Activated CD4-positive, alpha-beta T cell treated with anti-CD3 and anti-CD28 coated beads, Interleukin-10, Interleukin-2, amounts not matched to agents 100 ng/mL and 50 ng/mL, durations not matched to agents 16 hours and 8 hours (primary cell): ENCODE measurements around the gene ADAP2.
"Not testable (repeated sequence)": the region's sequence is repeated elsewhere in the genome, so short reads cannot be mapped to it uniquely, and the experiment has no call there.

Experiments used
- DNase-seq: peaks from one replicate; pipeline ENCODE4 v3.0.0-alpha.2; 2020

ADAP2 gene

DNA sequence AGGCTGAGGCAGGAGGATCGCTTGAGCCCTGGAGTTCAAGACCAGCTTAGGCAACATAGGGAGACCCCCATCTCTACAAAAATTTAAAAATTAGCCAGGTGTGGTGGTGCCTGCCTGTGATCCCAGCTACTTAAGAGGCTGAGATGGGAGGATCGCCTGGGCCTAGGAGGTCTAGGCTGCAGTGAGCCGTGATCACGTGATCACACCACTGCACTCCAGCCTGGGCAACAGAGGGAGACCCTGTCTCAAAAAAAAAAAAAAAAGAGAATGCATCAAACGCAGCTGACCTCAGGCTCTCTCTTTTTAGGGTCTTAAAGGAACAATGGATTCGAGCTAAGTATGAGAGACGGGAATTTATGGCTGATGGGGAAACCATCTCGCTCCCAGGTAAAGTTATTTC, 9.8 kb downstream of the ADAP2 start:
- not testable (repeated sequence) for DNase-seq

DNA sequence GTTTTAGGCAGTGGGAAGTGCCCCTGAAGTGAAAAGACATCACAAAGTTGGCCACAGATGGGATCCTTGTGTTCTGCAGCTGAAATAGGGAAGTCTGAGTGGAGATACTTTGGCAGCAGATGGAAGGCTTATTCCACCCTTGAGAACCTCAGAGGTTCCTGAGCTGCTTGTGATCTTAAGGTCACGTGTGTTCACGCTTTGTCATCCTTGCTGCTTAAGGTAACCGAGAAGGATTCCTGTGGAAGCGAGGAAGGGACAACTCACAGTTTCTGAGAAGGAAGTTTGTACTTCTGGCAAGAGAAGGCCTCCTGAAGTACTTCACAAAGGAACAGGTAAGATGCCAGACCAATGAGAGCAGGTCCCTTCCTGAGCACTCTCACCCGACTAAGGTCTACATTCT, 12.2 kb downstream of the ADAP2 start:
- DNase-seq: no peak

DNA sequence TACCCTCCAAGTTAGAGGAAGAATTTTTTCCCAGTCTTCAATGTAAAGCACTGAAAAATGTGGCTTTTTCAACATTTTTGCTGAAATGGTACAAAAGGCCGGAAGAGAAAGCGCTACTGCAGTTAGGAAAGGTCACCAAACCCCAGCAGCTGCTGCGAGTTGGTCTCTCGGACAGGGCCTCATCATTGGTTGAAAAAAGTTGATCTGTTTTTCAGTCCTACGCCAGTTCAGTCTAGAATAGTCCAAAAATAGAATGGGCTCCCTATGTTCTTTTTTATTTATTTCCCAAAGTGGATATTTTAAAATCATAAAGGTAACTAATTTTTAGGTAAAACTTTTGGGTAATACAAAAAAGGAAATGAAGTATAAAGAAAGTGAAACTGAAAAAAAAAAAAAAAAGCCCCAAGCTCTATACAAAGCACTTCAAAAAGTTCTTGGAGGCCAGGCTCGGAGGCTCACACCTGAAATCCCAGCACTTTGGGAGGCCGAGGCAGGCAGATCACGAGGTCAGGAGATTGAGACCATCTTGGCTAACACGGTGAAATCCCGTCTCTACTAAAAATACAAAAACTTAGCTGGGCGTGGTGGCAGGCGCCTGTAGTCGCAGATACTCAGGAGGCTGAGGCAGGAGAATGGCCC, 17.4 kb downstream of the ADAP2 start:
- no peak for DNase-seq

DNA sequence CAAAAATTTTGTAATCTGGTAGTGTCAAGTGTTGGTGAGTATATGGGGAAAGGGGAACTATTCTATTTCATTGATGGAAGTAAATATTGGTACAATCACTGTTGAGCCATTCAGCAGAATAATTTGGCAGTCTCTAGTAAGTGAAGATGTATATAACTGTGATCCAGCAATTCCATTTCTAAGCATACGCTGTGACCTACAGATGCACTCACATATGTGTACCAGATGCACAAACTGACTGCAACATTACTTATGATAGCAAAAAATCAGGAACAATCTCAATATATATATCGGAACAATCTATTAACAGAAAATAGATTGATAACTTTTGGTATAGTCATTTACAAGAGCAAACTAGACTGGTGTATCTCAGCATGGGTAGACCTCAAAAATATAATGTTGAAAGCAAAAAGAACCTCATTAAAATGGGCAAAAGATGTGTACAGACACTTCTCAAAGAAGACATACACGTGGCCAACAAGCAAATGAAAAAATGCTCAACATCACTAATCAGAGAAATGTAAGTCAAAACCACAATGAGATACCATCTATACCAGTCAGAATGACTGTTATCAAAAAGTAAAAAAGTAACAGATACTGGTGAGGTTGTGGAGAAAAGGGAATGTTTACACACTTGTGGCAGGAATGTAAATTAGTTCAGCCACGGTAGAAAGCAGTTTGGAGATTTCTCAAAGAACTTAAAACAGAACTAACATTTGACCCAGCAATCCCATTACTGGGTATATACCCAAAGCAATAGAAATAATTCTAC, 20.7 kb downstream of the ADAP2 start:
- peak; percentile 15 for DNase-seq

DNA sequence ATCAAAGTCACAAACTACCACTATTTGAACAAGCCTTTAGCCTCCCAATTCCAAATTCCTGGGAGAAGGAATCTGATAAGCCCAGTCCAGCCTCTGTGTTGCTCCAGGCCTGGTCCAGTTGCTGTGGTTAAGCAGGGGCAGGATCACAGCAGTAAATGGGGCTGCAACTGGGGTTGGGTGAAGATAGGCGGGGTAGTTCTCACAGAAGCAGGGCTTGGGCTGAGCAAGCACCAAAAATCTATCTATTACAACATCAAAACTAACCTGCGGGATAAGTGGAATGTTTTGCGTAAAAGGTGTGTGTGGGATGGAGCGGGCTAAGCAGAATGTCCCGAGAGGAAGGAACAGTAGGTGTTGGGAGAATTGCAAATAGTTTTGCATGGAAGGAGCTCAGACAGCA, 26.1 kb downstream of the ADAP2 start:
- no peak for DNase-seq

DNA sequence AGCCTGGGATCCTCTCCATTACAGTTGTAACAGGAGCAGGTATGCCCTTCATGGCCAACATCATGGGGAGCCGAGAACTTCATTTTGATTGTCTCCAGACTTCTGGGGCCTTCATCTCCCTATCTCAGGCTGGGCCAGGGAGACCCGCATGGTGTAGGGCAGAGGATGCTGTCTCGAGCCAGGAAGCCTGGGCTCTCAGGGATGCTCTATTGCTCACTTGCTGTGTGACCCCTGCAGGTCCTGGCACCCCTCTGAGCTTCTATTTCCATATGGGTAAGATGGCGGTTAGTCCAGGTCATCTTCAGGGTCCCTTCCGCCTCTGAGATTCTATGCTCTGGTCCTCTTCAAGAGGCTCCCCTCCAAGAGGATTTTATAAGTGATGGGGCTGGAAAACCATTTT, 28.4 kb downstream of the ADAP2 start:
- DNase-seq: no peak

DNA sequence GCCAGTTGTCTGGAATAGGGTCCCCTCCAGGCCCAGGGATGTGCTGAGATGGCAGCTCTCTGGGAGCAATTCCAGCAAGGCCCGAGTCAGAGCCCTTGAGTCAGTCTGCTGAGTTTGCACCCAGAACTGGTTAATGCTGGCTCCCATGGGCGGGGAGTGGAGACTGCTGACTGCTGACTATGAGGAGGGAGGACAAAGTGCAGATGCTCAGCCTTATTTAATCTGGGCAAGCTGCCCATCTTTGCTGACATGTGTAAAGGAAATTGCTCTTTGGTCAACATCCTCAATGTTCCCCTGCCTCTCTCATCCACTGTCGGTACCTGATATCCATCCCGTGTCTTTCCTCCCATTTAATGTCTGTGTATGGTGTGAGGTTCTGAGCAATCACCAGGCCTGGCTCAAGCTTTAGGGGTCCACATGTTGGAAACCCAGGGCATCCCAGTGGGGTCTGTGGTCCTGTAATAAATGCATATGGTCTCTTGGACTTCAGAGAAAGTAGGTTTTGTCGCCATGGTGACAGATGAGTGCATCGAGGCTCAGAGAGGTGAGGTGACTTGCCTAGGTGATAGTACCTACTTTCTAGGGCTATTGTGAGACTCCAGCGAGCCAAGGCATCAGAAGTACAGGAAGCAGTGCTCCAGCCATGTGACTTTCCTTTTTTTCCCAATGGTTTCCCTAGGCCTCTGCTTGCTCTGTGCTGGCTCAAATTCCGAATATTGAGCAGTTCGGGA, 29.1 kb downstream of the ADAP2 start:
- no peak for DNase-seq

DNA sequence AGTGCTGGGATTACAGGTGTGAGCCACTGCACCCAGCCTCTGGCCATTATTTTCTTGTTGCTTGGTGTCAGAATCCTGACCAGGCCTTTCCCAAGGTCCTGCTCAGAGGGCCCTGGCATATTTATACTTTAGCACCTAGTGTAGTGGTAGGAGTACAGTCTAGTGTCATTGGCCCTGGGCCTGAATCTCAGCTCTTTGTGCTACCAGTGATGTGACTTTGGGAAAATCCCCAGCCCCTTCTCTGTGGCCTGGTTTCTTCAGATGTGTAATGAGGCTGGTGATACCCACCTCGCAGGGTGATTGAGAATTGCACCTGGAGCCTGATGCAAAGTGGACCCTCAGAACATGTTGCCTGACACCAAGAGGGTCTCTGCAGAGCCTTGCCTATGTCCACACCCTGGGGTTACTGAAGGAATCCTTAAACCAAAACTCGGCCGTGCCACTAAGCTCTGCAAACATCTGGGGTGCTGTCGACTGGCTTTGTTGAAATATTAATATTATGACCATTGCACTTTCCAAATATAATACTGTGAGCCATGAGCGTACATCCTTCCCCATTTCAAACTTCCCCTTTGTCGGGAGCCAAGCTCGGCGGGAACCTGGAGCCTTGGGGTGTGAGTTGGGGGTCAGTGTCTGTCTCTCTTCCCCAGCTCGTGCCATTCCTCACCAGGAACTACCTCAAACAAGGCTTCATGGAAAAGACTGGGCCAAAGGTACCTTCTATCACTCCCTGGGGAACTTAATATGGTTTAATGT, 31.1 kb downstream of the ADAP2 start:
- no peak for DNase-seq

DNA sequence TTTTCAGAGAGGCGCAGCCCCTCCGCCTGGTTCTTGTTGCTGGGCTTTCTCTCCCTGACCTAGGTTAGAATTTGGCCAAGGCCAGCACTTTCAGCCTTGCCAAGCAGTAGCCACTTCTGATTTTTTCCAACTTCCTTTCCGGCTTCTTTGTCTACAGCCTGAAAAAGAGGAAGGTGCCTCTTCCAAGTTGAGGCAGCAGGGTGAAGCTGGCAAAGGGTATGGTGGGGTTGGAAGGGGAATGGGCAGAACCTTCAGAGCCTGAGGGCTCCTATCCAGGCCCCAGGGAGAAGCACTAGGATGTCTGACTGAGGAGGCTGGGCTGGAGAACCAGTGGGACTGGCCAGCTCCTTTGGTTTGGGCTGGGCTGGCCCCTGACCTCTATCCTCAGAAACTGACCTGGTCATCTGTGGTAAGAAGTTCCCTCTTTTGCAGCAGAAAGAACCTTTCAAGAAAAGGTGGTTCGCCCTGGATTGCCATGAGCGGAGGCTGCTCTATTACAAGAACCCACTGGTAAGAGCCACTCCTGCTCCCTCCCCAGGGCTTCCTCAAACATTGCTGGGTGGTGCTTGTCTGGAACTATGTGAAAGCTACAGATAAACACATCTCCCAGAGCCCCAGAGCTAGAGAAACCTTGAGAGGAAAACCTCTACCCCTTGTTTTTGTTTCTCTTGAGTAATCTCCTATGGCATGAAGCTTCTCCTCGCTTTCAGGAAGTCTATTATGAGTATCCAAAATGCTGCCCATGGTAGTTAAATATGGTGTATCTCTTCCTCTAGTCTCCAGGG, 32.5 kb downstream of the ADAP2 start:
- no peak for DNase-seq

DNA sequence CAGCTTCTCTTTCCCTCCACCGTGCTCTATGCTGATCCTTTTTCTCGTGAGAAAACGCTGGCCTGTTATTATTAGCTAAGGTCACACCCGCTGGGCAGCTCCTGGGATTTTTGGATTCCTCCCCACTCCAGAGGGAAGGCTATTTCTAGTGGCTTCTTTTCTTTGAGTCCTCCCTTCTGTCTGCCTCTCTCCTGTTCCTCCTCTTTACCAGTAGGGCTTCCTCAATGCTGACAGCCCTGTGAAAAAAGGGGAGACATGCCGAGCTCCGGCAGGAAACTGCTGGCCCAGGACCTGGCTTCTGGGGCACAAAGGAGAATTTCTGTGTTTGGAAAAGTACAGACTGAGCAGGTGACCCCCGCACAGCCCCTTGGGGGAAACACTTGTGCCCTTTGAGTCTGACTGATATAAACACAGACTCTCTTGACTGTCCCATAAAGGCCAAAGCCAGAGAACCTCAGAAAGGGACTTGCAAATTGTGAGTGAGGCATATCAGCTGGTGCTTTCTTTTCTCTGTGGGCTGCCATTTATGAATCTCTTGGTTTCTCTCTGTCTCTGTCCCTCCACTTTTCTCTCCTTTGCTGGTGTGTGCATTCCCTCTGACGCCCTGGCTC, 35.1 kb downstream of the ADAP2 start:
- DNase-seq: no peak

DNA sequence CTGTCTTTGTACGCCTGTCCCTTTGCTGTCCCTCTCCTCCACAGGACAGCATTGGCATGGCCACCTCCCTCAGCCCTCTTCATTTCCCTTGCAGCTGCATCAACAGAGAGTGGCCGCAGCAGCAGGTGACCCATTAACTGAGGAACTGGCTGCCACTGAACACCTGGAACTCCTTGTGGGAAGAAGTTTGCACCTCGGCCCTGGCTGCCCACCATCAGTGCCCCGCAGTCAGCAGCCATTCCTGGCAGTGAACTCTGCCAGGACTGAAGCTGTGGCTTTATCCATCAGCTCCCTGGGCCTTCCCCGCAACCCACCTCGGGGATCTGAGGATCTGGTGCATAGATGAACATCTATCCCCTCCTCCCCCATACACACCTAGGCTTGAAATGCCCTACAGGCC, 36.0 kb downstream of the ADAP2 start:
- no peak for DNase-seq

DNA sequence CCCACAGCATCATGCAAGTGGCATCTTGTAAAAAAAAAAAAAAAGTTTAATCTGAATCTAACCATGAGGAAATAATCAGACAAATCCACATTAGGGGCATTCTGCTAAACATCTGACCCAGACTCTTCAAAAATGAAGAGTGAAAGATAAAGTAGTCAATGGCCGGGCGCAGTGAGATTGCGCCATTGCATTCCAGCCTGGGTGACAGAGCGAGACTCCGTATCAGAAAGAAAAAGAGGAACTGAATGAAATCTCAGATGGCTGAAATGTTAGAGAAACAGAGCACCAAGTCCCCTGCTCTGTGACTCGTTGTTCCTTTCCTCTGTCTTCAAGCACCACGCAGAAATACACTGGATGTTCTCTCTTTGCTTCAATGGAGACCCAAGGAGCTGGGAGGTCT, 36.4 kb downstream of the ADAP2 start:
- DNase-seq: no peak

DNA sequence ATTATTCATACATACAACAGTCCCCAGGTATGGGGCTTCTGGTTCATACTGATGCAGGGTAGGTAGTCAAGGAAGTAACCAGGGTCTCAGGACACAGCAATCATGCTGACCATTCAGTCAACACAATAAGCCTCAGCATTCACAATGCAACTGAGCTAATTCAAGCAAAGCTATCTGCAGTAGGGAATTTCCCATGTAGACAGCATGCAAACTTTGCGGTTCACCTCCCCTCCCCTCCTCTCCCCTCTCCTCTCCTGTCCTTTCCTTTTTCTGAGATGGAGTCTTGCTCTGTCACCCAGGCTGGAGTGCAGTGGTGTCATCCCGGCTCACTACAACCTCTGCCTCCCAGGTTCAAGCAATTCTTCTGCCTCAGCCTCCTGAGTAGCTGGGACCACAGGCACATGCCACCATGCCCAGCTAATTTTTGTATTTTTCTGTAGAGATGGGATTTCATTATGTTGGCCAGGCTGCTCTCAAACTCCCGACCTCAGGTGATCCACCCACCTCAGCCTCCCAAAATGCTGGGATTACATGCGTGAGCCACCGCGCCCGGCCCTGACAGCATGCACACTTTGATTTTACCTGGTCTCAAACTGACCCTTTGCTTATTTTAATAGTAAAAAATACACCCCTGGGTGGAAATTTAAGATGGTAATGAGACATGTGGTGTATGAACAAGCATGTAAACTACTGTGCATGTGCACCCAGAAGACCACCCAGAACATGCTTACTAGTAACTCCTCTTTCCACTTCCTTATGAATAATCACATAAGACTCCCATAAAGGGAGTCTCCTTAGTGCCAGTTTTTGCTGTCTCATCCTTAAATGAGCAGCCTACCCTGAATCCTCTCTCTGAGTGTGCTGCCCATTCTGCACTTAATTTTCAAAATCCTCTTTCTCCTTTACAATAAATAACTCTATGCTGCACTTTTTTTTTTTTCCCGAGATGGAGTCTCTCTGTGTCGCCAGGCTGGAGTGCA, 39.8 kb downstream of the ADAP2 start:
- DNase-seq: peak; percentile 42

DNA sequence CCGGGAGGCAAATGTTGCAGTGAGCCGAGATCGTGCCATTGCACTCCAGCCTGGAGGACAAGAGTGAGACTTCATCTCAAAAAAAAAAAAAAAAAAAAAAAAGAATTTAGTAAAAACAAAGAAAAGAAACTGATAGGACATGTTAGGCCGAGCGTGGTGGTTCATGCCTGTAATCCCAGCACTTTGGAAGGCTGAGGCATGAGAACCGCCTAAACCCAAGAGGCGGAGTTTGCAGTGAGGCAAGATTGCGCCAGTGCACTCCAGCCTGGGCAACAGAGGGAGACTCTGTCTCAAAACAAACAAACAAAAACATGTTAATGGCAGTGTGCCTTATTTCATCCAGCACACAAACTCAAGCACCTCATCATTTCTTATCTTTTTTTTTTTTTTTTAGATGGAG, 42.6 kb downstream of the ADAP2 start:
- not testable (repeated sequence) for DNase-seq

DNA sequence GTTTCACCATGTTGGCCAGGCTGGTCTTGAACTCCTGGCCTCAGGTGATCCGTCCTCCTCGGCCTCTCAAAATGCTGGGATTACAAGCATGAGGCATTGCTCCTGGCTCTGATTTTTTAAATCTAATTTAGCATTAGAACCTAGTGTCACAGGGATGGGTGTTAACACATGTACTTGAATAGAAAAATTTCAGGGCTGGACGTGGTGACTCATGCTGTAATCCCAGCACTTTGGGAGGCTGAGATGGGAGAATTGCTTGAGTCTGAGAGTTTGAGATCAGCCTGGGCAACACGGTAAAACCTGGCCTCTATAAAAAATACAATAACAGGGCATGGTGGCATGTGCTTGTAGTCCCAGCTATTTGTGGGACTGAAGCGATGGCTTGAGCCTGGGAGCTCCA, 43.1 kb downstream of the ADAP2 start:
- DNase-seq: no peak

DNA sequence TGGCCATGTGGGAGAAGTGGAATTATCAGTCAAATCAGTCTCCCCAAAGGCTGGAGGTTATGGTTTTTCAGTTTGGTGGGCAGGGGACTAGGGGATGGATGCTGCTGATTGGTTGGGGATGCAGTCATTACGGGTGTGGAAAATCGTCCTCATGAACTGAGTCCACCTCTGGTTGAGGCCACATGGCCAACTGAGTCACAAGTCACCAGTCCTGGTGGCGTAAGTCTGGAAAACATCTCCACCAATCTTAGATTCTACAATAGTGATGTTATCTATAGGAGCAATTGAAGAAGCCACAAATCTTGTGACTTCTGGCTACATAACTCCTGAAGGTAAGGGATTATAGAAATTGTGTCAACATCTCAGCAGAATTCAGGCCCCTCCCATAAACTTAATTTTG, 43.9 kb downstream of the ADAP2 start:
- DNase-seq: no peak

DNA sequence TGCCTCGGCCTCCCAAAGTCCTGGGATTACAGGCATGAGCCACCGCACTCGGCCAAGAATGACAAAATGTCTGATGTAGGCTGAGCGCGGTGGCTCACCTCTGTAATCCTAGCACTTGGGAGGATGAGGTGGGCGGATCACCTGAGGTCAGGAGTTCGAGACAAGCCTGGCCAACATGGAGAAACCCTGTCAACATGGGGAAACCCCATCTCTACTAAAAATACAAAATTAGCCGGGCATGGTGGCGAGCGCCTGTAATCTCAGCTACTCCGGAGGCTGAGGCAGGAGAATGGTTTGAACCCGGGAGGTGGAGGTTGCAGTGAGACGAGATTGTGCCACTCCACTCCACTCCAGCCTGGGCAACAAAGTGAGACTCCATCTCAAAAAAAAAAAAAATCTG, 46.2 kb downstream of the ADAP2 start:
- not testable (repeated sequence) for DNase-seq

DNA sequence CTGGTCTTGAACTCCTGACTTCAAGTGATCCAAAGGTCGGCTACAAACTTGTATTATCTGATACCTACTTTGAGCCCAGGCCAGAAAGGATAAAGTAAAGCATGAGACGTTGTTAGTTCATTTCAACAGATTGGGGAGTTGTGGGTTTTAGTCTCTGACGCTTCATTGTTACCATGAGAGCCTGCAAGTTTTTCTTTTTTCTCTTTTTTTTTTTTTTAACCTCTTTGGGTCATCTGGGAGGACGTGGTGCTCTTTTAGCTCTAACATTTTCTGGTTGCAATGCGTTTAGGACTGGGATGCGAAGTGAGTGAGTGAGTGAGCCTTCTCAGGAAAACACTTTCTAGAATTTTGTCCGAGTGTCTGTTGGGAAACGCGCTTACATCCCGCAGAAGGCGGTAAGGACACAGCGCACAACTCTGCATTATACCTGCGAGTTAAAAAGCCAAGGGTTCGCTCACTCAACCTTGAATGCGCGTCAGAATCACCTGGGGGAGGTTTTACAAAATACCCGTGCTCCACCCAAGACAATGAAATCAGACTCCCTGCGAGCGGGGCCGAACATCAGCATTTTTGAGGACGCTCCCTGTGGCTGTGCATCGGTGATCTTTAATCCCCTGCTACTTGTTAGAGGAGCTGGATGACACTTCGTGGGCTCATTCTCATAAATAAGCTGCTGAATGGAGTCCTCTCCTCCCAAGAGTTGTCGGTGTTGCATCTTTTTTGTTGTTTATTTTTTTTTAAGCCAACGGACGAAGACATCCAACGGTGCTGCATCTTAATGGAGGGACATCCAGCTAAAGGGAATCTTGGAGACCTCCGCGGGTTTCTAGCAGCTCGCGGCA, 48.5 kb downstream of the ADAP2 start:
- peak; percentile 22 for DNase-seq

DNA sequence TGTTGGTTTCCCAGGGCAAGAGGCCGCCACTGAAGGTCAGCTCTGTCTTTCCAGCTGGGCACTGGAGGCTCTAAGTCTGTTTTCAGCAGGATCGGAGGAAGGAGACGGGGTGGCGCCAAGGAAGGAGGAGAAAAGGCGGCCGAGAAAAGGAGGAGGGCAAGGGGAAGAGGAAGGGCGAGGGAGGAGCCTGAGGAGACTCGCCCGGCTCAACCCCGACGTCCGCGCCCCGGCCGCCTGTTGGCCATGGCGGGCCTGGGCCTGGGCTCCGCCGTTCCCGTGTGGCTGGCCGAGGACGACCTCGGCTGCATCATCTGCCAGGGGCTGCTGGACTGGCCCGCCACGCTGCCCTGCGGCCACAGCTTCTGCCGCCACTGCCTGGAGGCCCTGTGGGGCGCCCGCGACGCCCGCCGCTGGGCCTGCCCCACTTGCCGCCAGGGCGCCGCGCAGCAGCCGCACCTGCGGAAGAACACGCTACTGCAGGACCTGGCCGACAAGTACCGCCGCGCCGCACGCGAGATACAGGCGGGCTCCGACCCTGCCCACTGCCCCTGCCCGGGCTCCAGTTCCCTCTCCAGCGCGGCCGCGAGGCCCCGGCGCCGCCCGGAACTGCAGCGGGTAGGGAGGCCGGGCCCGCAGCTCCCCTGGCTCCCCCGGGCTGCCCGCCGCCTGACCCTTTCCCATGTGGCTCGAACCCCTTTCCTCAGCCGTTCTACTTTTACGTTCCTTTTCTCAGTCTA, 49.3 kb downstream of the ADAP2 start, which contains the start of gene RNF135:
TSS of gene RNF135 (plus strand) at position 209 of the 737 bp plus-strand sequence. CDS start at position 244, 35 bp downstream.
- DNase-seq: peak; percentile 79
